K562 (cell line): ENCODE results near the gene COL25A1. TPM values are rescaled to one million over a fixed set of nuclear protein-coding genes. Genes with fewer than 3 reads are reported as not detected.

Experiments used
- ATAC-seq: fragments of 200-7000 bp; cut with Tn5 transposase; 3 replicates; pipeline ENCODE4 v1.9.1; 2020; ENCODE audit warnings: moderate library complexity
- BruUV-seq: library from RNA; stranded (reverse); fragments of 400-500 nt; replicated peaks from 2 replicates; lab custom pipeline; 2021; lab: Mats Ljungman, UMichigan
- CTCF ChIA-PET: fragments of 300-600 bp; formaldehyde crosslinking; extraction: SDS; loops from one replicate; lab custom pipeline; 2021; ENCODE audit warnings: low intra/inter-chr PET ratio; lab: Yijun Ruan, JAX
- POLR2A ChIA-PET: fragments of 300-600, 350-650 bp; sonication (Branson Sonifier 250); formaldehyde crosslinking; extraction: SDS; loops from one replicate; lab custom pipeline; 2021; ENCODE audit warnings: antibody characterized with exemption, inconsistent platforms; lab: Yijun Ruan, JAX
- DNase-seq, 4 experiments: peaks; one replicate each; pipeline versions ENCODE4 v3.0.0 to v3.0.0-alpha.2; 2011 to 2018; ENCODE audit warnings: low spot score in 3 of 4, mixed read lengths in 3 of 4; ENCODE audit errors: extremely low read depth in 1 of 4
- FAIRE-seq: peaks from 2 replicates; lab custom pipeline; 2011; peaks lifted over from hg19 to GRCh38; lab: Jason Lieb, UNC
- H2AFZ ChIP-seq: 2 replicates; pipeline ENCODE4 v1.6.0; 2011; ENCODE audit warnings: low read depth, low read length, control low read depth, inconsistent platforms
- H3K27ac ChIP-seq: fragments of 200-600 bp; 3 replicates; pipeline ENCODE4 v1.8.0; 2011; ENCODE audit warnings: low read depth, mild to moderate bottlenecking, control low read depth, inconsistent platforms, low read length, moderate library complexity, mixed read lengths; ENCODE audit errors: extremely low read depth
- H3K27me3 ChIP-seq, 2 experiments: fragments of 300-600 bp in 1 of 2; 2 replicates in 1 of 2; 3 replicates in 1 of 2; pipeline versions ENCODE4 v1.6.0 to v1.8.0; 2011; ENCODE audit warnings: inconsistent platforms in 2 of 2, low read length in 2 of 2, mild to moderate bottlenecking in 1 of 2, mixed read lengths in 1 of 2, moderate library complexity in 1 of 2; ENCODE audit not compliant: control insufficient read depth in 2 of 2, insufficient read depth in 2 of 2
- H3K36me3 ChIP-seq: fragments of 300-600 bp; 3 replicates; pipeline ENCODE4 v1.8.0; 2011; ENCODE audit warnings: mild to moderate bottlenecking, low read length, inconsistent platforms; ENCODE audit not compliant: control insufficient read depth, insufficient read depth
- H3K4me1 ChIP-seq, 2 experiments: fragments of 200-600 bp in 1 of 2; replicated peaks in 1 of 2; 2 replicates in 1 of 2; 3 replicates in 1 of 2; pipeline versions ENCODE4 v1.5.1 to v1.8.0; 2011; ENCODE audit warnings: inconsistent platforms in 2 of 2, low read length in 2 of 2, mild to moderate bottlenecking in 1 of 2, mixed read lengths in 1 of 2, moderate library complexity in 1 of 2; ENCODE audit not compliant: control insufficient read depth in 2 of 2, insufficient read depth in 2 of 2
- H3K4me2 ChIP-seq: 2 replicates; pipeline ENCODE4 v1.6.1; 2011; ENCODE audit warnings: low read length, control low read depth, inconsistent platforms, mixed read lengths; ENCODE audit not compliant: insufficient read depth
- H3K4me3 ChIP-seq: fragments of 200-600 bp; sonication (generic), shearing (Covaris generic); 2 replicates; pipeline ENCODE4 v1.5.1; 2016; ENCODE audit warnings: control low read depth, inconsistent platforms
- H3K79me2 ChIP-seq: fragments of 200-600 bp; 3 replicates; pipeline ENCODE4 v1.8.0; 2011; ENCODE audit warnings: low read length, inconsistent platforms; ENCODE audit not compliant: control insufficient read depth, insufficient read depth
- H3K9ac ChIP-seq, 2 experiments: 2 replicates each; pipeline versions ENCODE4 v1.6.0 to v1.6.1; 2011; ENCODE audit warnings: low read depth in 2 of 2, low read length in 2 of 2, control low read depth in 1 of 2, inconsistent platforms in 1 of 2, mild to moderate bottlenecking in 1 of 2, mixed read lengths in 1 of 2; ENCODE audit not compliant: insufficient read depth in 1 of 2
- H3K9me1 ChIP-seq: one replicate; pipeline ENCODE4 v1.6.0; 2011; ENCODE audit warnings: inconsistent platforms, mild to moderate bottlenecking, low read length, moderate library complexity; ENCODE audit not compliant: control insufficient read depth, insufficient read depth
- H3K9me3 ChIP-seq: replicated peaks from 2 replicates; pipeline ENCODE4 v1.5.1; 2011; ENCODE audit warnings: low read depth, low read length, inconsistent platforms; ENCODE audit not compliant: control insufficient read depth, insufficient read depth
- H4K20me1 ChIP-seq: replicated peaks from 2 replicates; pipeline ENCODE4 v1.6.1; 2011; ENCODE audit warnings: low read length, inconsistent platforms, mixed read lengths; ENCODE audit not compliant: control insufficient read depth, insufficient read depth
- GABPB1 ChIP-seq: sonication (generic); formaldehyde crosslinking; IDR thresholded peaks from 2 replicates; pipeline ENCODE4 v1.8.0; 2022; ENCODE audit warnings: mild to moderate bottlenecking, missing genetic modification reagents
- HES1 ChIP-seq: fragments of 450-650 bp; IDR thresholded peaks from 2 replicates; pipeline ENCODE4 v1.6.1; 2016; ENCODE audit warnings: low read depth, mild to moderate bottlenecking, moderate library complexity
- MBD2 ChIP-seq: sonication (generic); IDR thresholded peaks from 2 replicates; pipeline ENCODE4 v1.6.1; 2016; ENCODE audit warnings: low read depth, borderline replicate concordance
- MTA1 ChIP-seq: fragments of 450-650 bp; IDR thresholded peaks from 2 replicates; pipeline ENCODE4 v1.6.1; 2017; ENCODE audit warnings: borderline replicate concordance
- TCFL5 ChIP-seq: fragments of 250-450 bp; sonication (Bioruptor Pico); conservative IDR thresholded peaks from 2 replicates; pipeline ENCODE4 v1.6.1; 2021; ENCODE audit warnings: mild to moderate bottlenecking, moderate library complexity, matching md5 sums
- ZKSCAN1 ChIP-seq: fragments of 150-350 bp; IDR thresholded peaks from 2 replicates; pipeline ENCODE4 v1.6.1; 2016; ENCODE audit warnings: low read depth, low read length
- ZNF764 ChIP-seq: fragments of 250-450 bp; sonication (Bioruptor Pico); IDR thresholded peaks from 2 replicates; pipeline ENCODE4 v1.4.0; 2020; ENCODE audit warnings: low read depth, mild to moderate bottlenecking, moderate library complexity
- ZNF77 ChIP-seq: fragments of 250-450 bp; sonication (Bioruptor Pico); IDR thresholded peaks from 2 replicates; pipeline ENCODE4 v1.5.0; 2020
- in situ Hi-C: fragments of 300-500 bp; cut with MboI; formaldehyde crosslinking; loops from 4 replicates; pipeline ENCODE4 v1.15.0; 2018; ENCODE audit warnings: inconsistent platforms, mixed read lengths
- intact Hi-C: fragments of 100-400 bp; cut with micrococcal nuclease; formaldehyde crosslinking; loops from 2 replicates; pipeline ENCODE4 v1.14.2; 2022
- polyA plus RNA-seq, 8 experiments: library from polyadenylated mRNA; depleted of rRNA in 4 of 8; stranded (reverse) in 5 of 8; unstranded in 3 of 8; fragments of >200 nt; fragmentation: Nextera tagmentation in 2 of 8; fragmentation: Illumina TruSeq in 1 of 8; extraction: Ambion mirVana in 2 of 8; extraction: Trizol in 1 of 8; gene quantifications; 2 replicates each; pipeline versions ENCODE4 v1.2.1 to v1.2.3, GENCODE V29; 2011 to 2014; ENCODE audit warnings: inconsistent platforms in 1 of 8, missing spikeins in 1 of 8
- total RNA-seq, 7 experiments: library from RNA; depleted of rRNA in 6 of 7; stranded (reverse); fragments of >200 nt in 6 of 7; fragmentation: Illumina TruSeq in 2 of 7; extraction: Trizol in 2 of 7; gene quantifications; 2 replicates each; pipeline versions ENCODE4 v1.2.1 to v1.2.3, GENCODE V29; 2011 to 2021; ENCODE audit warnings: low replicate concordance in 1 of 7

Gene COL25A1
- total and polyA plus RNA-seq, 9 of the 15 experiments (the other 6 are each of a cell fraction or from before 2014, with no cell fraction given) = 0.03 to 0.62 (median 0.27) TPM

GRCh38 chr4:109172301-109172700 is 130.2 kb downstream of the COL25A1 start (continued):
- TF ChIP-seq GABPB1 (CRISPR knock-in tag) (no peak), MTA1 (no peak), HES1 (no peak), TCFL5 (CRISPR knock-in tag) (no peak)

GRCh38 chr4:109171070-109171469 is 131.4 kb downstream of the COL25A1 start:
- Histone ChIP-seq H3K4me1 (peaks cover 5 to 28% of the 10 kb centered on the region in 2 experiments; a peak in 3 of 5 replicates), H3K9me1 (no peaks in the 10 kb centered on the region), H3K9ac (no peak overlapping the region), H3K27me3 (no peaks in the 10 kb centered on the region), H4K20me1 (no peaks in the 10 kb centered on the region), H3K4me2 (no peak overlapping the region), H3K36me3 (no peaks in the 10 kb centered on the region), H2AFZ (peak overlapping the region; percentile 26; the same call in 1 of the 2 replicates), H3K9me3 (no peaks in the 10 kb centered on the region; the same call in 1 of the 2 replicates)
- ATAC-seq (no peak), FAIRE-seq (no peak), DNase-seq (no peak)
- intact Hi-C loops = loop anchor here (5.0 kb wide), 1 partner anchor 121 kb away; no protein-coding TSS in a partner anchor
- TF ChIP-seq ZKSCAN1 = no peak
- no peak for TF ChIP-seq MBD2
- no peak for TF ChIP-seq ZNF764 (CRISPR knock-in tag)
- no peak for TF ChIP-seq ZNF77
- TF ChIP-seq, all 486 proteins: peak for 0
- no peak overlapping the region for H3K27ac ChIP-seq
- CTCF ChIA-PET = no interaction called here
- POLR2A ChIA-PET = no interaction called here
- no TSS peak for BruUV-seq
- in situ Hi-C loops = no loop called here
- no peaks in the 10 kb centered on the region for H3K79me2 ChIP-seq
- no peak overlapping the region for H3K4me3 ChIP-seq
